ENCODE measurements around the gene GID8. TPM values are rescaled to one million over a fixed set of nuclear protein-coding genes. Genes with fewer than 3 reads are reported as not detected.
A peak's percentile ranks its signal among the peaks of the same experiment; 100 is the strongest.

The GID8 gene
- polyA plus RNA-seq, 2 of the 4 experiments (the other 2 are of a cell fraction): 19.2 to 24.5 TPM

- Histone ChIP-seq H3K4me3 (peak overlapping the region; percentile 68), H3K4me1 (peaks cover 31% of the 10 kb centered on the region), H3K4me2 (peak overlapping the region; percentile 86), H3K9me3 (no peaks in the 10 kb centered on the region), H3K27ac (peak overlapping the region in 1 of 2 experiments; percentile 94; a peak in 2 of 6 replicates)
- POLR2A ChIA-PET: no interaction called here
- no peak for ATAC-seq
- no peak for FAIRE-seq
- TF ChIP-seq HOXB5 (CRISPR knock-in tag; IDR thresholded peaks at IDR 0.05): no peak
- WGBS (ENCODE audit: missing lambda C conversion rate): 91% methylated on average over 22 of the region's 22 CpGs
- CTCF ChIA-PET: interaction anchor here (1.0 to 3.2 kb wide), 10 partner anchors 11 to 145 kb away, joined by 3 to 20 read pairs (median 5); partner anchors contain the start of gene DIDO1
- no peak for DNase-seq (ENCODE audit: low read depth in 1 of 2, low spot score in 1 of 2)
Observed at GRCh38 chr20:62935968-62936585, 1.9 kb upstream of the GID8 start.

DNA sequence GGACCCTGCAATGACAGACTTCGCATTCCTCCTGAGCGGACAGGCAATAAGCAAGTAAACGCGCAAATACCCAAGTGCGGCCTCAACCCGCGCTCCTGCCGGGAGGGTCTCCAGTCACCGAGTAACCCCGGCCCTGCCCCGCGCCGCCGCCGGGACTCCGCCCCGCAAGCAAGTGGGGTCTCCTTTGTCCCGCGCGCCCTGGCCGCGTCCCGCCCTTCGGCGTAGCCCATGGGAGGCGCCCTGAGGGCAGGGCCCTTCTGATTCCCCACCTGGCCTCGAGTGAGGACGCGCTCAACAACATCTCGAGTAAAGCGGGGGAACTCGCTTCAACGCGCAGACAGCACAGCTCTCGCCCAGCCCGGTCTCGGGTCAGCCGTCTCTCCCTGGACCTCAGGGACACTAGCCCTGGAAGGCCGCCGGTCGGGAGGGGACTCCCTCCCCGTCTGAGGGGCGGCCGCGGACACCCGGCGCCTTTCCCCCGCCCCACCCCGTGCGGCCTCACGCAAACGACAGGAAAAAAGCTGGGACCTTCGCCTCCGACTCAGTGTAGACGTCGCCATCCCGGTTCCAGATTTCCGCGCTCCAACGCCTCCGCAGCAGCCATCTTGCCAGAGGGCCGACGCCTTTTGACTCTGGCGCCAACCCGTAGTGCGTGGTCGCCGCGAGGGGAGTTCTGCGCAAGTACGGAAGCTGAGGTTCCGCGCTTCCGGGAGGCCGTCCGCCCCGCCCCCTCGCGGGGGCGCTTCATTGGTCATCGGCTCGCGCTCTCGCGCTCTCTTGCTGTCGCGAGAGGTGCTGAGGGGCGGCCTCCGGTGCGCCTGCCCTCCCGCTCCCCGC lies 461 bp upstream of the GID8 start:
- Histone ChIP-seq H3K9me3 (no peaks in the 10 kb centered on the region), H3K4me3 (peak overlapping the region; percentile 68), H3K27ac (peak overlapping the region; percentile 91 to 94), H3K4me1 (peaks cover 28% of the 10 kb centered on the region), H3K4me2 (peak overlapping the region; percentile 86)
- POLR2A ChIA-PET: interaction anchor here (0.7 to 1.7 kb wide), 5 partner anchors 11 to 62 kb away, joined by 3 to 12 read pairs (median 4); partner anchors contain the start of gene DIDO1
- ATAC-seq: peak; percentile 93
- WGBS (ENCODE audit: missing lambda C conversion rate): under 1% methylated on average over 26 of the region's 92 CpGs
- peak; percentile 7 for FAIRE-seq
- CTCF ChIA-PET: interaction anchor here (0.7 to 2.8 kb wide), 10 partner anchors 11 to 72 kb away, joined by 3 to 14 read pairs (median 4); partner anchors contain the start of gene DIDO1
- DNase-seq (ENCODE audit: low read depth in 1 of 2, low spot score in 1 of 2): peak; percentile 83 to 96
- no peak for TF ChIP-seq NR3C1 (IDR thresholded peaks at IDR 0.05)
- TF ChIP-seq REST (IDR thresholded peaks at IDR 0.05): peak; percentile 60
- TF ChIP-seq, protein P1, sequence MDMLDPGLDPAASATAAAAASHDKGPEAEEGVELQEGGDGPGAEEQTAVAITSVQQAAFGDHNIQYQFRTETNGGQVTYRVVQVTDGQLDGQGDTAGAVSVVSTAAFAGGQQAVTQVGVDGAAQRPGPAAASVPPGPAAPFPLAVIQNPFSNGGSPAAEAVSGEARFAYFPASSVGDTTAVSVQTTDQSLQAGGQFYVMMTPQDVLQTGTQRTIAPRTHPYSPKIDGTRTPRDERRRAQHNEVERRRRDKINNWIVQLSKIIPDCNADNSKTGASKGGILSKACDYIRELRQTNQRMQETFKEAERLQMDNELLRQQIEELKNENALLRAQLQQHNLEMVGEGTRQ (IDR thresholded peaks at IDR 0.05): no peak
- no peak for TF ChIP-seq RNF2 (IDR thresholded peaks at IDR 0.05; ENCODE audit: borderline replicate concordance, low read depth)
- no peak for TF ChIP-seq HOXB13 (CRISPR knock-in tag; IDR thresholded peaks at IDR 0.05; ENCODE audit: low read depth)
- TF ChIP-seq ZNF302 (CRISPR knock-in tag; IDR thresholded peaks at IDR 0.05): no peak
- TF ChIP-seq, protein P2, sequence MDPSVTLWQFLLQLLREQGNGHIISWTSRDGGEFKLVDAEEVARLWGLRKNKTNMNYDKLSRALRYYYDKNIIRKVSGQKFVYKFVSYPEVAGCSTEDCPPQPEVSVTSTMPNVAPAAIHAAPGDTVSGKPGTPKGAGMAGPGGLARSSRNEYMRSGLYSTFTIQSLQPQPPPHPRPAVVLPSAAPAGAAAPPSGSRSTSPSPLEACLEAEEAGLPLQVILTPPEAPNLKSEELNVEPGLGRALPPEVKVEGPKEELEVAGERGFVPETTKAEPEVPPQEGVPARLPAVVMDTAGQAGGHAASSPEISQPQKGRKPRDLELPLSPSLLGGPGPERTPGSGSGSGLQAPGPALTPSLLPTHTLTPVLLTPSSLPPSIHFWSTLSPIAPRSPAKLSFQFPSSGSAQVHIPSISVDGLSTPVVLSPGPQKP (IDR thresholded peaks at IDR 0.05; ENCODE audit: low read depth, low read length): no peak
- no peak for TF ChIP-seq CBX2 (IDR thresholded peaks at IDR 0.05; ENCODE audit: borderline replicate concordance, low read depth)
- TF ChIP-seq KDM1A (IDR thresholded peaks at IDR 0.05; ENCODE audit: low read depth): no peak
- TF ChIP-seq TP53 (CRISPR knock-in tag; IDR thresholded peaks at IDR 0.05): 0 out of 2 replicates have a peak, but pooled peaks have one; percentile 40
- TF ChIP-seq HOXA7 (CRISPR knock-in tag; IDR thresholded peaks at IDR 0.05): no peak
- peak; percentile 95 for TF ChIP-seq MYC (IDR thresholded peaks at IDR 0.05; ENCODE audit: borderline replicate concordance, low read length)
- no peak for TF ChIP-seq RCOR1 (IDR thresholded peaks at IDR 0.05; ENCODE audit: low read depth, low read length)
- TF ChIP-seq SMC3 (IDR thresholded peaks at IDR 0.05): no peak
- no peak for TF ChIP-seq CEBPB (IDR thresholded peaks at IDR 0.05)
- TF ChIP-seq POLR2AphosphoS2 (conservative IDR thresholded peaks at IDR 0.05; ENCODE audit: low read length): no peak
- TF ChIP-seq E2F6 (IDR thresholded peaks at IDR 0.05; ENCODE audit: borderline replicate concordance, low read depth): peak; percentile 86
- no peak for TF ChIP-seq MAFK (IDR thresholded peaks at IDR 0.05; ENCODE audit: partially characterized antibody)
- peak; percentile 28; the same call in 1 of the 2 replicates for TF ChIP-seq GATA3 (IDR thresholded peaks at IDR 0.05; ENCODE audit: borderline replicate concordance)
- no peak for TF ChIP-seq ZC3H11A (IDR thresholded peaks at IDR 0.05)
- peak; percentile 87 for TF ChIP-seq CHD2 (IDR thresholded peaks at IDR 0.05; ENCODE audit: low read length, partially characterized antibody)
- TF ChIP-seq SREBF2 (IDR thresholded peaks at IDR 0.05): no peak
- TF ChIP-seq TFCP2L1 (CRISPR knock-in tag; IDR thresholded peaks at IDR 0.05): no peak
- TF ChIP-seq PHF8 (IDR thresholded peaks at IDR 0.05; ENCODE audit: borderline replicate concordance, low read depth): peak; percentile 88
- TF ChIP-seq HEYL (CRISPR knock-in tag; IDR thresholded peaks at IDR 0.05): no peak
- no peak; the same call in 2 of the 3 replicates for TF ChIP-seq BCL3 (IDR thresholded peaks at IDR 0.05)

Data from A549 (cell line).